GM19372 (cell line): ENCODE results near the gene TAGLN.
"Not testable (repeated sequence)": the region's sequence is repeated elsewhere in the genome, so short reads cannot be mapped to it uniquely, and the experiment has no call there.

ENCODE experiments used
- ATAC-seq: cut with Tn5 transposase; IDR thresholded peaks from one replicate; pipeline ENCODE4 v1.9.1; 2021; ENCODE audit warnings: mild to moderate bottlenecking, low read depth, moderate library complexity; ENCODE audit not compliant: unreplicated experiment

Gene TAGLN

DNA sequence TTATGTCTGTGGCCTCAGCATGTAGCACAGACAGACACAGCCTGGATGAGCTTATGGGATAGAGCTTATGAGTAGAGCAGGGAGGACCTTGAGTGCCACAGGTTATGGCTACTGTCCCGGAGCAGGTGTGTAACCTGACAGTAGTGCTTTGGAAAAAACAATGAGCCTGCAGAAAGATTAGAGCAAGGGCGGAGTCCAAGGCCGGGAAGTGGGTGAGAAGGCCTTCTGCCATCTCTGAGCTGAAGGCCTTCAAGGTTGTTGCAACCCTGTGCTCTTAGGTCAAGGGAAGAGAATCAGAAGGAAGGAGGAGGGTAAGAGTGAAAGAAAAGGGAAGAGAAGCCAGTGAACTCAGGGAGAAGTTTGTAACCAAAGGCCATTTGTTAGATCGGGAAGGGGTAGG, 3.9 kb upstream of the TAGLN start:
- ATAC-seq, result no peak

DNA sequence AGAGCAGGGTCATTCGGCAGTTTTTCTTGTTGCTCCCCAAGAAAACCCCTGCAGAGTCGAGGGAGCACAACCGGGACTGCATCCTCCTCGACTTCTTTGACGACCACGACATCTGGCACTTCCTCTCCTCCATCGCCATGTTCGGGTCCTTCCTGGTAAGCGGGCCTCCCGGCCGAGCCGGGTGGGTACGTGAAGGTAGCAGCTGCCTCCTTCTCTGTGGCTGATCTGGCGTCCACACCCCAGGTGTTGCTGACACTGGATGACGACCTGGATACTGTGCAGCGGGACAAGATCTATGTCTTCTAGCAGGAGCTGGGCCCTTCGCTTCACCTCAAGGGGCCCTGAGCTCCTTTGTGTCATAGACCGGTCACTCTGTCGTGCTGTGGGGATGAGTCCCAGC, 3.4 kb upstream of the TAGLN start:
- ATAC-seq, result no peak

DNA sequence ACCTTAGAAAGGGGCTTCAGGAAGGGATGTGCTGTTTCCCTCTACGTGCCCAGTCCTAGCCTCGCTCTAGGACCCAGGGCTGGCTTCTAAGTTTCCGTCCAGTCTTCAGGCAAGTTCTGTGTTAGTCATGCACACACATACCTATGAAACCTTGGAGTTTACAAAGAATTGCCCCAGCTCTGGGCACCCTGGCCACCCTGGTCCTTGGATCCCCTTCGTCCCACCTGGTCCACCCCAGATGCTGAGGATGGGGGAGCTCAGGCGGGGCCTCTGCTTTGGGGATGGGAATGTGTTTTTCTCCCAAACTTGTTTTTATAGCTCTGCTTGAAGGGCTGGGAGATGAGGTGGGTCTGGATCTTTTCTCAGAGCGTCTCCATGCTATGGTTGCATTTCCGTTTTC, 2.2 kb upstream of the TAGLN start:
- ATAC-seq, result no peak

DNA sequence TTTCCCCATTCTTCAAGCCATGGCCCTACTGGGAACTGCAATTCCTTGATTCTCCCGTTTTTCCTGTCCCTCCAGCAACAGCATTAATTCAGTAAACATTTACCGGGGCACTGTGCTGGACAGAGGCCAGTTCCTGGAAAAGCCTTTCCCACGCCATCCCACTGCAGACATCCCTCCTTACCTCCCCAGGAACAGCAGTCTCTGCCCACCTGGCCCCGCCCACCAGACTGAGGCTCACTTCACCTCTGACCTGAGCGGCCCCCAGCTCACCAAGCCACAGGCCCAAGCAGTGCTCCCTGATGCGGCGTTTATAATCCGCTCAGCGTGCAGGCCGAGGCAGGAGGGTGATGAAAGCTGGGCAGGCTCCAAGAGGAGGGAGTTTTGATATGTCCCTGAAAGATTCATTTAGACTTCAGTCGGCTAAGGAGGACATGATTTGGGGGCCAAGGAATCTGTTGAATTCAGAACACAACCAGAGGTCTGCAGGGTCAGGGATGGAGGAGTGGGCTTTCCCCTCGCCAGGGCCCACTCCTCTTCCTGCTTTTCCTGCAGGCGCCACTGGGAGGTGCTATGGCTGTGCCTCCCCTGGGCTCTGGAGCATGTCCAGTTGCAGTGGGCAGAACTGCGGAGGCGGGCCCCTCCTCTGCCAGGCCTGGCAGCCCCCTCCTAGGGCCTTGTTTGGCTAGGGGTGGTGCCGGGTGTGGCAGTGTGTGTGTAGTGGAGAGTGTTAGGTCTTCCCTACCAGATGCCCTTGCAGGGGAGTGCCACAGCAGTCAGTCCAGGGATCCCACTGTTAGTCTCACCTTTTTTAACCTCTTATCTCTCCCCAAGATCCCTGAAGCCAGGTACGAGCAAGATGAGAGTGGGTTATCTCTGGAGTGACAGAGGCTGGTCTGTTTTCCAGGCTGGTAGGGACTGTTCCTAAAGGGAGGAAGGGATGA, 1.4 kb upstream of the TAGLN start:
- ATAC-seq, result no peak

- no peak for ATAC-seq
These were observed 557 bp upstream of the TAGLN start for GRCh38 chr11:117198613-117199012.

- ATAC-seq, result no peak
These were observed 994 bp downstream of the TAGLN start for GRCh38 chr11:117199916-117200812.

GRCh38 chr11:117200813-117201657, 1.9 kb downstream of the TAGLN start:
- no peak for ATAC-seq

- ATAC-seq, result no peak
These were observed 2.6 kb downstream of the TAGLN start for GRCh38 chr11:117201658-117202305.

GRCh38 chr11:117202386-117203068, 3.4 kb downstream of the TAGLN start:
- no peak for ATAC-seq

- ATAC-seq, result no peak
These were observed 3.9 kb downstream of the TAGLN start for GRCh38 chr11:117203069-117203407.

DNA sequence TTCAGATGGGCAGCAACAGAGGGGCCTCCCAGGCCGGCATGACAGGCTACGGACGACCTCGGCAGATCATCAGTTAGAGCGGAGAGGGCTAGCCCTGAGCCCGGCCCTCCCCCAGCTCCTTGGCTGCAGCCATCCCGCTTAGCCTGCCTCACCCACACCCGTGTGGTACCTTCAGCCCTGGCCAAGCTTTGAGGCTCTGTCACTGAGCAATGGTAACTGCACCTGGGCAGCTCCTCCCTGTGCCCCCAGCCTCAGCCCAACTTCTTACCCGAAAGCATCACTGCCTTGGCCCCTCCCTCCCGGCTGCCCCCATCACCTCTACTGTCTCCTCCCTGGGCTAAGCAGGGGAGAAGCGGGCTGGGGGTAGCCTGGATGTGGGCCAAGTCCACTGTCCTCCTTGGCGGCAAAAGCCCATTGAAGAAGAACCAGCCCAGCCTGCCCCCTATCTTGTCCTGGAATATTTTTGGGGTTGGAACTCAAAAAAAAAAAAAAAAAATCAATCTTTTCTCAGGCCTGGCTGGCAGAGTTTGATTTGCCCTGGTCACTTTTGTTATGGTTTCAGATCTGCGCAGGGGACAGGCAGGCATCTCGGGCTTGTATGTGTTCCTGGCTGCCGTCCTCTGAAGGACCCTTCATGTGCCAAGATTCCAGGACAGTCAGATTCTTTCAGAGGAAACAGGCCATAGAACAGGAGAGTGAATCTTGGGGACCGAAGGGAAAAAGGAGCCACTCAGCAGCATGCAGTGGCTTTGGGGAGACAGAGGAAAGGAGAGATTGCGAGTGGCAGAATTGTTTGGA, 5.3 kb downstream of the TAGLN start:
- no peak for ATAC-seq

DNA sequence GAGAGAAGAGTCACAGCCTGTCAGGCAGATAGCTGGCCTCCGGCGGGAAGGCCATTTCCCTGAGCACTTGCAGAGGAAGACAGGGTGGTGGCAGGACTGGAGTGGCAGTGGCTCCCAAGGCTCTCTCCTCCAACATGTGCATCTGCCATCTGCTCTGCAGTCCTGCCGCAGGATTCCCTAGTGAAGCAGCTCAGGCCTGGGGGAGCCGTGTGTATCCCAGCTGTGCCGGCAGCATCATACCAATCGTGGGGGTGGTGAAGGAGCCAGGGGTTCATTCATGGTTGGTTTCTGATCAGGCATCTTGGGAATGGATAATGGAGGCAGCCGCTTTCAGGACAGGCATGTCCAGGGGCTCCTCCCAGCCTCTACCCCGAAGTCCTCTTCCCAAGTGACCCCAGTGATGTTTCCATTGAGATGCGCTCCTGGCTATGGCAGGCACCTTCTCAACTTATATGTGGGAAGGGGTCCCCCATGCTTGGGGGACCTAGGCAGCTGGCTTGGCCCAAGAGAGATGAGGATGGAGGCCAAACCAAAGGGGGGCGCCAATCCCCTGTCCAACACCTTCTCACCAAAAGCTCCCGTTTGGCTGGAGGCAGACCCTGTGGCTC, 6.1 kb downstream of the TAGLN start:
- no peak for ATAC-seq

GRCh38 chr11:117206111-117206510, 6.9 kb downstream of the TAGLN start:
- not testable (repeated sequence) for ATAC-seq

- ATAC-seq, result not testable (repeated sequence)
These were observed 7.7 kb downstream of the TAGLN start for GRCh38 chr11:117206859-117207258.

DNA sequence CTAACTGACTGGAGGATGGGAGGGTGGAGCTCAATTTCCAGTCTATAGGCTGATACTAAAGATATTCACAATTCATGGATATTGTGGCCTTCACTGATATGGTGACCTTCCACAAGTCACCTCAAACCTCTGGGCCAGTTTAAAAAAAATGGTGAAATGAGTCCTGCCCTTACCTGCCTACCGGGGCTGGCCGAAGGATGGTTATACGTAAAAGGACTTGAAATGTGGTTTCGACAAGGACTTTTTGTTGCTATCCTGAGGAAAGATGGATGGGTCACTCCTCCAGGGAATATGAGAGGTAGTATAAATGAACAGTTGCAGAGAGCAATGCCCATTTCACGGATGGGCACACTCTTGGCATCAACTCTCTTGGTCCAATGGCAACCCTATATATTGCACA, 8.3 kb downstream of the TAGLN start:
- not testable (repeated sequence) for ATAC-seq

GRCh38 chr11:117208710-117209109, 9.5 kb downstream of the TAGLN start:
- ATAC-seq, result not testable (repeated sequence)

DNA sequence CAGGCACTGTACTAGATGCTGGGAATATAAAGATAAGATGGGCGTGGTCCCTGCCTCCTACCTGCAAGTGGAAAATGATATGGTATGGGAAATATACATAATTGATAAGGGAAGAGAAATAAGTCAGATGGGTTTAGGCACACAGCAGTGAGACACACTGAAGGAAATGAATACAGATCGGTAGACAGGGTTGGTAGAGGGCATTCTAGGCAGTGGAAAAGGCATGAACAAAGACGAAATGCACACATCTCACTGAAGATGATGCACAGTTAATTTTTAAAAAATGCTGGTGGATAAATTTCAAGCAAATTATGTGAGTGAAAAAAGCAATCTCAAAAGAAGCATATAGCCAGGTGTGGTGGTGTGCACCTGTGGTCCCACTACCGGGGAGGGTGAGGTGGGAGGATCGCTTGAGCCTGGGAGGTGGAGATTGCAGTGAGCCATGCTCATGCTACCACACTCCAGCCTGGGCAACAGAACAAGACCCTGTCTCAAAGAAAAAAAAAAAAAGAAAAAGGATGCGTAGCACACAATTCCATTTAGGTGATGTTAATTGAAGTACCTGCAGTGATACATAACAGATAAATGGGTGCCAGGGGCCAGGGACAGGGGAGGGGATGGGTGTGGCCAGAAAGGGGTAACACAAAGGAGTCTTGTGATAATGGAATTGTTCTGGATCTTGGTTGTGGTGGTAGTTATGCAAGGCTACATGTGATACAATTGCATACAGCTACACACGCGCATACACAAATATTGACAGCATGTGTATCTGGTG, 10.4 kb downstream of the TAGLN start:
- not testable (repeated sequence) for ATAC-seq
